Liver (tissue), 3 donors: Measurements from ENCODE around the gene SPCS3.
"Not testable (repeated sequence)": the region's sequence is repeated elsewhere in the genome, so short reads cannot be mapped to it uniquely, and the experiment has no call there.

ENCODE experiments used
- ATF3 ChIP-seq: IDR thresholded peaks from 2 replicates; pipeline ENCODE4 v1.6.1; 2016; ENCODE audit warnings: antibody characterized with exemption
- CTCF ChIP-seq: fragments of 150-350 bp; IDR thresholded peaks from 2 replicates; pipeline ENCODE4 v1.5.1; 2017; ENCODE audit warnings: improper control_type of control experiment, low read depth, low read length; ENCODE audit not compliant: missing input control
- EGR1 ChIP-seq, 2 donors: IDR thresholded peaks; 2 replicates each; pipeline ENCODE4 v1.6.1; 2016 to 2018; ENCODE audit warnings: antibody characterized with exemption in 2 of 2, low read depth in 2 of 2
- FOXA2 ChIP-seq: IDR thresholded peaks from 2 replicates; pipeline ENCODE4 v1.6.1; 2016; ENCODE audit warnings: antibody characterized with exemption
- GABPA ChIP-seq, 2 donors: IDR thresholded peaks in 1 of 2; conservative IDR thresholded peaks in 1 of 2; 2 replicates each; pipeline ENCODE4 v1.6.1; 2016; ENCODE audit warnings: antibody characterized with exemption in 2 of 2, mild to moderate bottlenecking in 1 of 2, moderate library complexity in 1 of 2
- HNF4G ChIP-seq: IDR thresholded peaks from 2 replicates; pipeline ENCODE4 v1.6.1; 2016; ENCODE audit warnings: antibody characterized with exemption
- JUND ChIP-seq, 2 donors: IDR thresholded peaks; 2 replicates each; pipeline ENCODE4 v1.6.1; 2016; ENCODE audit warnings: antibody characterized with exemption in 2 of 2
- MAX ChIP-seq: IDR thresholded peaks from 2 replicates; pipeline ENCODE4 v1.6.1; 2016; ENCODE audit warnings: antibody characterized with exemption
- RAD21 ChIP-seq, 2 donors: IDR thresholded peaks; 2 replicates each; pipeline ENCODE4 v1.6.1; 2016; ENCODE audit warnings: antibody characterized with exemption in 2 of 2, mild to moderate bottlenecking in 2 of 2
- RXRA ChIP-seq, 2 donors: IDR thresholded peaks; 2 replicates each; pipeline ENCODE4 v1.6.1; 2017 to 2018; ENCODE audit warnings: antibody characterized with exemption in 2 of 2, mild to moderate bottlenecking in 1 of 2
- SP1 ChIP-seq: IDR thresholded peaks from 2 replicates; pipeline ENCODE4 v1.6.1; 2018; ENCODE audit warnings: antibody characterized with exemption, mild to moderate bottlenecking
- TAF1 ChIP-seq: conservative IDR thresholded peaks from 2 replicates; pipeline ENCODE4 v1.6.1; 2016; ENCODE audit warnings: antibody characterized with exemption, mild to moderate bottlenecking
- YY1 ChIP-seq: IDR thresholded peaks from 2 replicates; pipeline ENCODE4 v1.6.1; 2016; ENCODE audit warnings: antibody characterized with exemption, mild to moderate bottlenecking
- ZBTB33 ChIP-seq: IDR thresholded peaks from 2 replicates; pipeline ENCODE4 v1.6.1; 2016; ENCODE audit warnings: antibody characterized with exemption
- donor health status: healthy.
- donor health status: healthy.

GRCh38 chr4:176295907-176296306, 23.9 kb upstream of the SPCS3 start:
- not testable (repeated sequence) for TF ChIP-seq TAF1; MAX; SP1; ZBTB33; GABPA (IDR thresholded peaks at IDR 0.05 in 1 of 2, conservative IDR thresholded peaks at IDR 0.05 in 1 of 2); ATF3; CTCF; RAD21 (IDR thresholded peaks at IDR 0.05); FOXA2; EGR1 (IDR thresholded peaks at IDR 0.05; ENCODE audit: low read depth in 2 of 2); RXRA (IDR thresholded peaks at IDR 0.05); YY1; JUND (IDR thresholded peaks at IDR 0.05); HNF4G
